ENCODE results near the gene COL6A2. TPM values are rescaled to one million over a fixed set of nuclear protein-coding genes. Genes with fewer than 3 reads are reported as not detected.

Gene COL6A2
- total and polyA plus RNA-seq, 10 of the 15 experiments (the other 5 are each of a cell fraction or from before 2014, with no cell fraction given) = 0.16 to 1.3 (median 0.34) TPM; not detected in 7

GRCh38 chr21:46168238-46168637 lies 70.3 kb downstream of the COL6A2 start (continued):
- TF ChIP-seq RB1 (IDR thresholded peaks at IDR 0.05; ENCODE audit: borderline replicate concordance) (no peak), NFYA (IDR thresholded peaks at IDR 0.05; ENCODE audit: borderline replicate concordance, low read depth, low read length) (no peak), SMAD5 (IDR thresholded peaks at IDR 0.05; ENCODE audit: low read depth) (no peak), ZSCAN29 (IDR thresholded peaks at IDR 0.05) (no peak), PKNOX1 (IDR thresholded peaks at IDR 0.05) (no peak), PAX8 (IDR thresholded peaks at IDR 0.05) (no peak), RAD51 (IDR thresholded peaks at IDR 0.05) (no peak)

GRCh38 chr21:46168659-46169386 lies 70.9 kb downstream of the COL6A2 start:
- Histone ChIP-seq H3K4me3 (no peak overlapping the region), H3K4me2 (ENCODE audit: control insufficient read depth, insufficient read depth) (no peak overlapping the region), H2AFZ (ENCODE audit: control insufficient read depth, low read depth, low read length) (no peak overlapping the region), H3K79me2 (ENCODE audit: control insufficient read depth, insufficient read depth, low read length) (no peaks in the 10 kb centered on the region), H3K27ac (ENCODE audit: control insufficient read depth, insufficient read depth) (no peak overlapping the region), H3K36me3 (ENCODE audit: control insufficient read depth in 2 of 2, insufficient read depth in 2 of 2, low read length in 1 of 2) (no peaks in the 10 kb centered on the region), H3K9me3 (replicated peaks; ENCODE audit: control insufficient read depth, insufficient read depth, low read length) (no peaks in the 10 kb centered on the region; the same call in 2 of the 3 replicates), H4K20me1 (ENCODE audit: control insufficient read depth, insufficient read depth) (no peaks in the 10 kb centered on the region), H3K4me1 (ENCODE audit: control insufficient read depth, insufficient read depth, low read length) (no peaks in the 10 kb centered on the region; the same call in 1 of the 2 replicates), H3K9ac (ENCODE audit: control insufficient read depth, insufficient read depth, low read length) (no peak overlapping the region), H3K27me3 (replicated peaks in 1 of 2; ENCODE audit: control insufficient read depth in 2 of 2, insufficient read depth in 2 of 2, low read length in 1 of 2) (no peaks in the 10 kb centered on the region)
- BruUV-seq (replicated peaks) = no TSS peak
- ChIA-PET CTCF (no interaction called here), SMC1A (ENCODE audit: uncharacterized antibody, unreplicated experiment) (no interaction called here), RAD21 (ENCODE audit: unreplicated experiment) (no interaction called here), POLR2A (no interaction called here)
- in situ Hi-C loops (cut with MboI) (no loop called here), intact Hi-C loops (cut with micrococcal nuclease; ENCODE audit: unreplicated experiment) (no loop called here)
- ATAC-seq = no peak
- 70% methylated on average over 8 of the region's 8 CpGs for WGBS (ENCODE audit: insufficient coverage, insufficient replicate concordance, low lambda C conversion rate, missing lambda C conversion rate)
- no peak for FAIRE-seq
- DNase-seq (ENCODE audit: low read depth, low spot score) = no peak
- TF ChIP-seq CBX5 (IDR thresholded peaks at IDR 0.05; ENCODE audit: low read depth) = no peak
- TF ChIP-seq KLF5 (IDR thresholded peaks at IDR 0.05; ENCODE audit: partially characterized antibody) = no peak
- TF ChIP-seq STAT3 (IDR thresholded peaks at IDR 0.05; ENCODE audit: low read depth, low read length) = no peak
- no peak for TF ChIP-seq NFYA (IDR thresholded peaks at IDR 0.05; ENCODE audit: borderline replicate concordance, low read depth, low read length)
- TF ChIP-seq ELK1 (IDR thresholded peaks at IDR 0.05; ENCODE audit: low read depth, low read length) = no peak
- no peak for TF ChIP-seq SUZ12 (IDR thresholded peaks at IDR 0.05; ENCODE audit: unreplicated experiment)
- no peak for TF ChIP-seq POLR2AphosphoS5 (IDR thresholded peaks at IDR 0.05; ENCODE audit: low read length)
- TF ChIP-seq TCF12 (IDR thresholded peaks at IDR 0.05; ENCODE audit: low read depth, low read length) = no peak
- no peak for TF ChIP-seq PBX3 (IDR thresholded peaks at IDR 0.05; ENCODE audit: insufficient replicate concordance, low read depth, low read length)
- TF ChIP-seq ZZZ3 (IDR thresholded peaks at IDR 0.05; ENCODE audit: control insufficient read depth, insufficient read length, low read depth) = no peak
- no peak for TF ChIP-seq NFXL1 (IDR thresholded peaks at IDR 0.05; ENCODE audit: borderline replicate concordance)
- no peak for TF ChIP-seq ZNF384 (IDR thresholded peaks at IDR 0.05; ENCODE audit: borderline replicate concordance, low read depth, low read length)
- no peak for TF ChIP-seq RUNX3 (IDR thresholded peaks at IDR 0.05; ENCODE audit: low read length)
- no peak for TF ChIP-seq TAF1 (IDR thresholded peaks at IDR 0.05; ENCODE audit: borderline replicate concordance, low read depth, low read length)
- TF ChIP-seq ZNF207 (IDR thresholded peaks at IDR 0.05; ENCODE audit: borderline replicate concordance) = no peak
- TF ChIP-seq LARP7 (IDR thresholded peaks at IDR 0.05) = no peak
- no peak for TF ChIP-seq ASH2L (IDR thresholded peaks at IDR 0.05; ENCODE audit: borderline replicate concordance, low read depth)
